Stimulated activated naive CD8-positive, alpha-beta T cell treated with anti-CD3 and anti-CD28 coated beads, Interleukin-15, Interleukin-2, amounts not matched to agents 100 U/mL and 50 U/mL, for 24 hours (primary cell): ENCODE results near the gene MDFIC2.
"Not testable (repeated sequence)": the region's sequence is repeated elsewhere in the genome, so short reads cannot be mapped to it uniquely, and the experiment has no call there.

Source experiments
- ATAC-seq: fragments of 150-1000 bp; cut with Tn5 transposase; one replicate; pipeline ENCODE4 v1.10.0; 2021
- DNase-seq: peaks from one replicate; pipeline ENCODE4 v3.0.0; 2021

The MDFIC2 gene

DNA sequence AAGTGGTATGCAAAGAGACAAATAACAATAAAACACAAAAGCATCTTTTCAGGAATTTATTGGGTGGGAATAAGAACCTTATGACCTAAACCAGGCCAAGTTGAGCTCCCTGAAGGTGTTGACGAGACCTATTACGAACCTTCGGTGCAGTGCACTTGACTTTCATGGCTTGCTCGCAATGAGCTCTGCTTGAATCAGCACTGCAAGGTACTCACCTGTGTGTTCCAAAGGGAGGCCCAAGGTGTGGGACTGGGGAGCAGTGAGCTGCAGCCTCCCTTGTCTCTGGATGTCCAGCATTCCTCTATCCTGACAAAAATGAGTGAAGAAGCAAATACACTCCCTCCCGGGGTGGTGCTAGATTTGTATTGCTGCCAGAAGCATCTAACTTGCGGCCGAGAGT, at the start of gene MDFIC2:
Gene MDFIC2 (minus strand): TSS at position 303 of the 400 bp plus-strand sequence. CDS start 665 bp downstream, outside the sequence.
- DNase-seq (no peak), ATAC-seq (no peak)

DNA sequence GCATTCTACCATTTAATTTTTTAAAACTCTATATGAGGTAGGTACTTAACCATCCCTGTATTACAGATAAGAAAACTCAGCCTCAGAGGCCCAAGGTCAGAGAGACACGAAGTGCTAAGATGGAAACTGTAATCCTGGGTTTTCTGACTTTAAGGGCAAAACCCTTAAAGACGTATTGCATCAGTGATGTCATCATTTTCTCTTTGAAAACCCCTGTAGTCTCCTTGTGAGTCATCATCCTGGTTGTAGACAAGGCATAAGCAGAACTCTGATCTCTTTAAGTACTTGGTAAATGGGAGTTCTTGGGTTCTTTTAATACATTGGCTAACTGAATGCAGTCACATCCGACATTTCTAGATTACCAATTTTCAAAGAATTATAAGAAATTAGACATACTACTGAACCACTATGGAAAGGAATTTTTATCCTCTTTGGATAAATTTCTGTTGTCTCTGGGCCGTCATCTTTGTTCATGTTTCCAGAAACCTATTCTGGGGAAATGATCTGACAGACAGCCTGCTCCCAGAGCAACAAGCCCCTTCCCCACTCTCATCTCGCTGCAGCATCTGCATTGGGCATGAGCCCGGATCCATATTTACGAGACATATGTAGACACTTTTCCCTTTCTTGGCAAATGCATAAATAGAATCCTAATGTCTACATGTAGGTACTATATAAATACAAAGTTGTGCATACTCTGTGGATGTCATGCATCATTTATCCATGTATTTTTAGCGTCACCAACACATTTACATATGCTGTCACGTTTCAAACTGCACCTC, 48.7 kb upstream of the MDFIC2 start:
- no peak for DNase-seq
- ATAC-seq: peak; percentile 68

DNA sequence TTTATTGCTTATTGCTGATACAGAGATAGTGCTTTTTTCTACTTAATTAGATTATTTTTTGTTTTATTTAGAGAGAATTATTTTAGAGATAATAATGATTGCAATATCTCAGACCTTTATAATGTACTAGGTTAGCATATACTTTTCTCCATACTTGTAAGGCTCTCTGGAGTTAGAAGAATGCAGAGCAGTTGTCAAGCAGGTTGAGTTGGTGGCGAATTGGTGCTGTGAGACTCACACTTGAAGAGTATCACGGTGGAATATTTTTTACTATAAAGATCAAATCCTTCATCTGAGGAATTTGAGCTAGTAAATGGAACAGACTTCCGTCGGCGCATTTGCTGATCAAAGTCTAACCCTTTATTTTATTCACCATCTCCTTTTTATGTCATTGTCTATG, 47.3 kb upstream of the MDFIC2 start:
- DNase-seq: no peak
- ATAC-seq: no peak

DNA sequence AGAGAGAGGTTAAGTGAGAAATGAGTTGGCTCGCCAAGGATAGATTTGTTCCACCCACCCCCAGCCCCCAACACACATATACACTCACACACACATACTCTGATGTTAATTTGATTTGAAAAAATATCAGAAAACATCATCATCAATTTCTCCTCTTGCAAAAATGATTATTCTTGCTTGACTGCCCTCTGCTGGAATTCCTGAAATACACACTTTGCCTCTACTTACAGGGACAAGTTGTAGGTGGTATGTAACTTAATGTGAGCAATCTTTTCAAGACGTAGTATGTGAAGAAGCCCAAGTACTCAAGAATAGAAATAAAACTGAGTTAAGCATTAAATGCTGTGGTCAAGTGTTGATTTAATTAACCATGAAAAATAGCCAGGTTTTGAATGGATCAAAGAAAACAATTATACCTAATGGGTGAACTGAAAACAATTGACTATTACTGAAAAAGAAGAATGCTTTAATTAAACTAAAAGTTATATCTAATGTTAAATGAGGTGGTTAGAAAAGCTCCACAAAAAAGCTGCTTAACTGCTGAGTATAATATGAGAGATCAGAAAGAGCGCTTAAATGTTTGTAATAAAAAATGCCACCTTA, 46.6 kb upstream of the MDFIC2 start:
- DNase-seq (no peak), ATAC-seq (no peak)

DNA sequence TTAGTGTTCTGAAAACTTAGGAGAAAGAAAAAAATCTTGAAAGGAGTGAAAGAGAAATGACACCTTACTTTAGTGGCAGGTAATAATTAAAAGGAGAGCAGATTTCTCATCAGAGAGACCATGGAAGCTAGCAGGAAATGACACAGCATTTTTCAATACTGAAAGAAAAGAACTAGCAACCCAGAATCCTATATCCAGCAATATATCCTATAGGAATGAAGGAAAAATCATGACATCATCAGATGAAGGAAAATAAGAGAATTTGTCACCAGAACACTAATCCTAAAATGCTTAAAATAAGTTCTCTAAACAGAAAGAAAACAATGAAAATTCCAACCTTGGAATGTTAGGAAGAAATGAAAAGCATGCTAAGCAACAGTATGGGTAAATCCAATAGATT, 39.8 kb upstream of the MDFIC2 start:
- DNase-seq (no peak), ATAC-seq (no peak)

DNA sequence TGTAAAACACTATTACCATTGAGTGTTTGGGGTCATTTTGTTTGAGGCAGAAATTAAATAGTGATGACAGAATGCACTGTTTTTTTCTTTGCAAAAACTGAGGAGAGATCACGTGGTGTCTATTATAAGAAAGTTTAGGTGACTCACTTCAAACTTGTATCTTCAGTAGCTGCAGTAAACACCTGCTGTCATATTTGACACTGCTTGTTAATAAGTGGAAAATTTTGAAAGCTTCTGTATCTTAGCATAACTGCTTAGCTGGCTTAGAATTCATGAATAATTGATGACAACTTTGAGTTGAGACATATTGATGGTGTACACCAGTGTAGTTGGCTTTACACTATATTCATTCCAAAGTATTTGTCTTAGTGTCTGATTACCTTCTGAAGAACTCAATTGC, 29.7 kb upstream of the MDFIC2 start:
- DNase-seq (no peak), ATAC-seq (no peak)

DNA sequence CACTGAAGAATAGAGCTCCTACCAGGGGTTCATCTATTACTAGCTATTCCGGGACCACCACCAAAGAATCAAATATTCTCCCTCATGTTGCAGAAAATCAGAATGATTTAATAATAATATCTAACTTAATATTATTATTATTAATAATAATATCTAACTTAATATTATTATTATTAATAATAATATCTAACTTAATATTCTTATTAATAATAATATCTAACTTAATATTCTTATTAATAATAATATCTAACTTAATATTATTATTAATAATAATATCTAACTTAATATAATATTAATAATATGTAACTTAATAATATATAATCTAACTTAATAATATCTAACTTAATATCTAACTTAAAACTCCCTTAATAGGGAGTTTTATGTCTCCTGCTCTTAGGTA, 24.4 kb upstream of the MDFIC2 start:
- ATAC-seq, DNase-seq: not testable (repeated sequence)

DNA sequence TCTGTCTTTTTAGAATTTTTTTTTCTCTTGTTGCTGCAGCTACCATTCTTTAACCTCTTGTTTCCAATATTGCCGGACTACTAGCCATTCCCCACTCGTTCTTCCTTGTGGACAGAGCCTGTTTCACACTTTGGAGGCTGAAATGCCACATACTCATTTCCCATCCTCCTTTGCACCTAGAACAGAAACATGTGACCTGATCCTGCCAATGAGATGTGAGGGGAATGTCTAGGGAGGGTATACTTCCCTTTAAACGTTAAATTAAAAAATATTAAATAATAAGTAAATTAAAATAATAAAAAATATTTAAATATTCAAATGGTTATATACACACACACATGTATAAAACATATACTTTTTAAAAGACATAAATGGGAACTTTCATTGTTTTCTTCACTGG, 20.6 kb upstream of the MDFIC2 start:
- ATAC-seq: no peak

DNA sequence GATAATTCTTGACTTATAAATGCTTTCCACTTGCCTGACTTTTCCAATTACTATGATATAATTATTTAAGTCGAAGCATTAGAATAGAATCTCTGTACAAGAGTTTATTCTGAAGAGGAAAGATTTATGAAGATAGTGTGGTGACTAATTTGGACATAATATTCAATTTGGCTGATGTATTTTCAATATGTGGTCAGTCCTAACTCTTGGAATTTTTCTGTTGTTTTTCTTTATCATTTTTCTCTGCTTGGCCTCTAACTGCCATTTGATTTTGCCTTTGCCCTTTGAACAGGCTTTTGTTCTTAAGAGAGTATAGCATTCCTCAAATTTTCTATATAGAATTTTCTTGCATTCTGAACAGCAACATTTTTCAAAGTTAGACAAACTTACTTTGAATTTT, 2.6 kb upstream of the MDFIC2 start:
- no peak for DNase-seq
- no peak for ATAC-seq

More for the DNA sequence above, 20.6 kb upstream of the MDFIC2 start:
- DNase-seq: no peak

DNA sequence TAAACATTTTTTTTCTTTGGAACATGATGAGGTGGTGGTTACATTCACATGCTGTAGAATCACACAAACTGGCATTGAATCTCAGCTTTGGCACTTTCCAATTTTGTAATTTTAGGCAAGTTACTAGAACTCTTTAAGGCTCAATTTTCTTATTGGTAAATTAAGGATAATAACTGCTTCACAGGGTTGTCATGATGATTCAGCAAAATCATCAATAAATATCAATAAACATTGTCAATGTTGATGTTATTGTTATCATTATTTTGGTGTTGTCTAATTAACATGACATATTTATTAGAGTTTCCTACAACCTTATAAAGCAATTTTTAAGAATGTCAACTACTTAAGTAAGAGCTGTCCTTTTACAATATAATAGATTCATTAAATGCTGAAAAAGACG, 1.6 kb downstream of the MDFIC2 start:
- ATAC-seq (no peak), DNase-seq (no peak)

DNA sequence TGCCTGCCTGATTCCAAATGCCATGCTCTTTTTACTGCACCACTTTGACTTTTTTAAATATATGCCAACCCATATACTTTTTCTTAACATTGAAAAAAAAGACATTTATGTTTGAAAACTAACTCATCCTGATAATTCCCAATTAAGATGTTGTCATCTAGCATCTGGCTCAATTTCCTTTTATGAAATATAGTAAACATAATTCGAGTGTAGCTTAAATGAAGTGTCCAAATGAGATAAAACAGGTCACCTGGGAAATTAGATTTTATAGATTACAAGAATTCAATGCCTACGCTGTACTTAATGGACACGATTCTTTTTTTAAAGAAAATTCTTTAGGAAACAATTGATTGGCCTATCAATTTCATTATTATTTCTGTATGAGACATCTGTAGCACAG, 2.8 kb downstream of the MDFIC2 start:
- DNase-seq: no peak
- ATAC-seq: no peak

DNA sequence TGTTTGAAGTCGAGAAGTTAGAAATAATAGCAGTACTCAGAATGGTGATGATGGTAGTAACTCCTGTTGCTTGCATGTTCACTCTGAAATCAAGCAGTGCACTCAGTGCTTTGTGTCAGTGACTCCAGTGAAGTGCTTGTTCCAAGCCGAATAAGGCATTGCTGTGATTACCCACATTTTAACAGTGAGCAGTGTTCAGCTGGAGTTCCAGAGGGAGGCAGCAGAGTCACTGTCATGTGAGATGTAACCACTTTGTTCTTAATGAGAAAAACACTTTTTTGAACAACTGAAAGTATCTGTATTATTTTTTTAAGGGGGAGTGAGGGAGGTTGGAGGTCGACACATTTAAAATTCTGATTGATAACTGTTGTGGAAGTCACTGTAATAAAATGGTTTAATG, 3.7 kb downstream of the MDFIC2 start:
- DNase-seq: no peak
- no peak for ATAC-seq

DNA sequence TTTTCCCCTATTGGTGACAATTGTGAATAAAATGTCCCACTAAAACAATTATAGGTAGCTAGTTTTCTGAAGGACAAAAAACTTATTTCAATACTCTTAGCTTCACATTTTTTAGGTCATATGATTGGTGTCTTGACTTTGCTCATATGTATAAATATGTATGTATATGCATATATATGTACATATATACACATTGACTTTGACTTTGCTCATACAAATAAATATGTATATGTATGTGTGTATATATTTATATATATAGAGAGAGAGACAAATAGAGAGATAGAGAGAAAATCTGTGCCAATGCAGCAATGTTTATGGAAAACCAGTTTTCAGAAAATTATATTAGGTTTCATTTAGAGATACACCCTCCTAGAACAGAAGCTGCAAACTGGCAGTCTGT, 5.7 kb downstream of the MDFIC2 start:
- DNase-seq (no peak), ATAC-seq (no peak)

DNA sequence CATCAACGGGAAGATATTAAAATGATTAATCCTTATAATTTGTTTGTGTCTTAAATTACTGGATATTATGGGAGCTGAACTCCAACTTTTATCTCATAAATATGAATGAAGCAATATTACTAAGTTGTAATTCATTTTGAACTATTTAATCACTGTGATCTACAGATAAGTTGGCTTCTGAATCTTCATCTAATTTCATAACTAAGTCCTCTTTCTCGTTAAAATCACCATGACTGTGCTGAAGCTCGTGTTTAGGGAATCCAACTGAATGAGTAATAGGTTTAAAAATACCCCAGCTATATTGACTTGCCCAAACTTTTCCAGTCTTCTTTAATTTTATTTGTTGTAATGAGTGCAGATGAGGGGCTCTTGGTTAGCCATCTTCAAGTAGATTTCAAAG, 14.1 kb downstream of the MDFIC2 start:
- DNase-seq (no peak), ATAC-seq (no peak)

DNA sequence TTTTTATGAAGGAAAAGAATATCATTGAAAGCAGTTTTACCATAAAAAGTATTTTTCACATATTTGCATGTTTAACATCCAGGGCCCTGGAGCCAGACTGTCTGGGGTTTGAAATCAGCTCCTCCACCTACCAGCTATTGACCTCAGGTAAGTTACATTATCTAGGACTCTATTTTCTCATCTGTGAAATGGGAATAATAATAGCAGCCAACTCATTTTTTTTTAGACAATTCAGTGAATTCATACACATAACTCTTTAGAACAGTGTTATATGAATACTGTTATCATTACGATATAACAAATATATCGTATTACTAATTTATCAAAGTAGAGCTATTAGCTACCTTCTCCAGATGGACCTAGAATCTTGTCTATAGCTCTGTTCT, 21.3 kb downstream of the MDFIC2 start:
- DNase-seq (no peak), ATAC-seq (no peak)

DNA sequence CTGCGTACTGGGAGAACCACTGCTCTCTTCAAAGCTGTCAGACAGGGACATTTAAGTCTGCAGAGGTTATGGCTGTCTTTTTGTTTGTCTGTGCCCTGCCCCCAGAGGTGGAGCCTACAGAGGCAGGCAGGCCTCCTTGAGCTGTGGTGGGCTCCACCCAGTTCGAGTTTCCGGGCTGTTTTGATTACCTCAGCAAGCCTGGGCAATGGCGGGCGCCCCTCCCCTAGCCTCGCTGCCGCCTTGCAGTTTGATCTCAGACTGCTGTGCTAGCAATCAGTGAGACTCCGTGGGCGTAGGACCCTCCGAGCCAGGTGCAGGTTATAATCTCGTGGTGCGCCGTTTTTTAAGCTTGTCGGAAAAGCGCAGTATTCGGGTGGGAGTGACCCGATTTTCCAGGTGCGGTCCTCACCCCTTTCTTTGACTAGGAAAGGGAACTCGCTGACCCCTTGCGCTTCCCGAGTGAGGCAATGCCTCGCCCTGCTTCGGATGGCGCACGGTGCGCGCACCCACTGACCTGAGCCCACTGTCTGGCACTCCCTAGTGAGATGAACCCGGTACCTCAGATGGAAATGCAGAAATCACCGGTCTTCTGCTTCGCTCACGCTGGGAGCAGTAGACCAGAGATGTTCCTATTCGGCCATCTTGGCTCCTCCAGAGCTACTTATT, 21.9 kb downstream of the MDFIC2 start:
- DNase-seq, ATAC-seq: not testable (repeated sequence)

DNA sequence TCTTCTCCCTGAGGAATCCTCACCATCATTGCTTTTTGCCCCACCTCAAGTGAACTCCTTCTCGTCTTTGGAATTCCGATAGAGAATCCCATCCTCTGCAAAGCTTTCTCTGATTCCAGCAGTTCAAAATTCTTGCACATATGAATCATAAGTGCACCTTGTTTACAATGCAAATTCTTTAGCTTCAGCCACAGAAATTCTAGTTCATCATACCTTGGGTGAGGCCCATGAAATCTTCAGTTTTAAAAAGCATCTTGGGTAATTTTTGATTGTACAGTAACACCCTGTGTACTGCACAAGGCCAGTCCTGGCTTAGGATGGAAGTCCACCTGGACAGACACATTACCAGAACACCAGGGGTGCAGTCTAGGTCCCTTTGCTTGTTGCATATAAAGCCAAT, 30.8 kb downstream of the MDFIC2 start:
- no peak for DNase-seq
- no peak for ATAC-seq

DNA sequence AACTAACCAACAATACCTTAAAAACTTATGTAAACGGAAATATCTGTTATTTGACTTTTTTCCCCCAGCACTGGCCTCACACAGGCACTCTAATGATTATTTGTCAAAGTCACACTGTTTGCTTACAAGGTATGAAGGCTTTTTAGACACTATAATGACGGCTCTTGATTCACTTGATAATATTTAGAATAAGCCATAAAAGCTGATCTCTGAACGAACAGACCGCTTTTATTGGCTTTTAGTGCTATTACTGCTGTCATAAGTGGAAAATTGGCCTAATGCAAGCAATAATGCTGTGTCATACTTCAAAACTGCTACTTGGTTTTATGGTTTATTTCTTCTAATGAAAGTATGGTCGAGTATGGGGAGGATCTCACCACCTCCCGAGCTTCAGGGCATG, 35.1 kb downstream of the MDFIC2 start:
- DNase-seq (no peak), ATAC-seq (no peak)

DNA sequence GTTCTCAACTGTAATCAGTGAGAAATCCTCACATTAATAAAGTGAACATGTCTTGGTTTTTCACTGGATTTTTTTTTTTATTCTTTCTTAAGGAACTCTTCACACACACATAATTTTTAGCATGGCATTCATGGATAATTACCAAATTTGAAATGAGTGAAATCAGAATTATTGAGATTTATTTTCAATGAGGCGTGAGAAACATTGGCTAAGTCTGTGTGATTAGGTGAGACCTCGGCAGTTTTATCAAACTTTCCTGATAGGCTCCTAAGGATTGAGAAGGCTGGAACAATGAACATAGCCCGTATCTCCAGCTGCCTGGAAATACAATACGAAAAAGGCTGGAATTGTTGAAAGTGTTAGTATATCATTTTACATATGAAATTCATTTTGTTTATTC, 35.5 kb downstream of the MDFIC2 start:
- no peak for ATAC-seq
- no peak for DNase-seq

DNA sequence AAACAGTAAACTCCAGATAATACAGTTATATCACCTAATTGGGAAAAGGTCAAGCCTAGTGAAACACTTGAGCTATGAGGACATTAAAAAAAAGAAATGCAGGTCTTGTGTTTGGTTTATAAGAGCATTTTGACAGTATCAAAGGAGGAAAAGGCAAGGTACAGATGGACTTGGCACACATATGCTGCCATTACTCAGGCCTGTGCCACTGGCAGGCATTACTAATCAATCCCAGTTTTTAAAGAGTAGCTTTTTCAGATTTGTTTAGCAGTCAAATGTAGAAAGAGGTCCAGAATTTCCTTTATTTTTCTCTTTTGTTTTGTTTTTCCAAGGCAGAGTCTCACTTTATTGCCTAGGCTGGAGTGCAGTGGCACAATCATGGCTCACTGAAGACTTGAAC, 38.9 kb downstream of the MDFIC2 start:
- DNase-seq (no peak), ATAC-seq (no peak)

DNA sequence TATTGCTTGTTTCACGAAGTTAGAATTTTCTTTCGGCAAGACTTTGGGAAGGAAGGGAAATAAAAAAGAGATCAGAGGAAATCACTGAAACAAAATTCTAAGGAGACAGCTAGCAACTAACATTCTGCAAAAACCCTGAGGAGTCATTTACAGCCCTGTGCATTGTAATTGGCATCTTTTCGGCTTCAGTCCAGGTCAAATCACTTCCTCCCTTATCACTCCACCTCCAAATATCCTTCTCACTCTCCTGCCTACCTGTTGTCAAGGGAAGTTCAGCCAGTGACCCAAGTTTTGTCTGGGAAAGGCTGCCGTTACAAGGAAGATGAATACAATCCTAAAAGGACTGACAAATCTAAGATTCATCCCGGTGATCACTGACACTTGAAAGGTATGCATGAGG, 39.6 kb downstream of the MDFIC2 start:
- no peak for ATAC-seq
- DNase-seq: no peak

DNA sequence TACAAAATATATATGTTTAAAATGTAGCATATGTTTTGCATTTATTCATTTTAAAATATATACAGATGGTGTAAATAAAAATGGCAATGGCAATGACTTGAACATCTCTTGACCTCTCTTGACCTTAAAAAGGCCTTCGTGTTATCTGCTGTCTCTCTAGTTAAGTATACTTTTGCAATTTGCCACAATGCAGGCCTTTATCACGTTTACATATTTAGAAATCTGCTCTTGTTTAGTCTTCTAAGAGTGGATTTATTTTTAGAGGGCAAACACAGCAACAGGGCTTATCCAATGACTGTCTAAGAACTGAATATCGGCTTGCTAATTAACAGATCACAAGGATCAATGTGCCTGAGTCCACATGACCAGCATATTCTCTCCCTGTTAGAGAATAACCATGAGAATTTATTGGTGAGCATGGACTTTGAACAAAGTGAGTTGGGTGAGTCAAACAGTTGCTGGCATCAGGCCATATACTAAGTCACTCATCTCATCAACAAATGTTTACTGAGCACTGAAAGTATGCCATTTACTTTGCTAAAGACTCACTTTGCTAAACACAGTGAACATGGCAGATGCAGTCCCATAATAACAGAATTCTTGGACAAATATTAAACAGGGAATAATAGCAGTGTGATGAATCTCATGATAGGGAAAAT, 48.2 kb downstream of the MDFIC2 start:
- DNase-seq (no peak), ATAC-seq (no peak)

DNA sequence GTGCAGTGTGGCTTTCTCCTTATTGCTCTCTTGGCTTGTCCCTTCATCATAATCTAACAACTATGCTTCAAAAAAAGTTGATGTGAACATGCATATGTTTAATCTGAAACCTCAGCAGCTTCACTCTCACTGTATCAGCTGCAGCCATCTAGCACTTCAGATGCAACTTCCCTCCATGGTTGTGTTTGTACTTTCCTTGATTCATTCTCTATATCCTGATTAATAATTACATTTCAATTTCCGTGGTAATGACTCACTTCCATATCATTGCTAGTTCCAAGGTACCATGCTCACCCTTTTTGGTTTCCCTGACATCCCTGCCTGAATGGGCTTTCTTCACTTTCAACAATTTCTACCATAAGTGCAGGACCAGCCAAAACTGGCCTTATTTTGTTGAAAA, 51.2 kb downstream of the MDFIC2 start:
- DNase-seq: no peak

More for the DNA sequence above, 51.2 kb downstream of the MDFIC2 start:
- no peak for ATAC-seq
